Muscle of leg (tissue), 11 donors: Measurements from ENCODE around the gene DNAH11. TPM values are rescaled to one million over a fixed set of nuclear protein-coding genes. Genes with fewer than 3 reads are reported as not detected.

Experiments
- DNase-seq: peaks from one replicate; pipeline ENCODE4 v3.0.0; 2013
- H3K27ac ChIP-seq: one replicate; pipeline ENCODE4 v1.5.1; 2013; ENCODE audit warnings: mild to moderate bottlenecking, low read length, control low read depth
- H3K27me3 ChIP-seq: one replicate; pipeline ENCODE4 v1.6.1; 2013; ENCODE audit warnings: low read length; ENCODE audit not compliant: control insufficient read depth, insufficient read depth
- H3K36me3 ChIP-seq: one replicate; pipeline ENCODE4 v1.6.1; 2013; ENCODE audit warnings: low read length; ENCODE audit not compliant: control insufficient read depth, insufficient read depth
- H3K4me1 ChIP-seq: one replicate; pipeline ENCODE4 v1.6.1; 2013; ENCODE audit warnings: low read length; ENCODE audit not compliant: control insufficient read depth, insufficient read depth
- H3K4me3 ChIP-seq: one replicate; pipeline ENCODE4 v1.5.1; 2013; ENCODE audit warnings: low read length, control low read depth
- H3K9me3 ChIP-seq: replicated peaks from 2 replicates; pipeline ENCODE4 v1.6.1; 2013; ENCODE audit warnings: low read depth, low read length; ENCODE audit not compliant: control insufficient read depth
- WGBS: methylation state at CpG from one replicate; pipeline ENCODE4 v1.1.5; 2013; ENCODE audit warnings: missing lambda C conversion rate; ENCODE audit not compliant: insufficient coverage; 5-methylcytosine and 5-hydroxymethylcytosine counted together
- polyA plus RNA-seq, 8 donors: library from polyadenylated mRNA; unstranded; fragments of 120-200 nt; gene quantifications; one replicate each; pipeline versions ENCODE4 v1.2.1 to v1.2.3, GENCODE V29; 2013; ENCODE audit warnings: inconsistent platforms in 1 of 8, low replicate concordance in 1 of 8; ENCODE audit not compliant: insufficient read length in 8 of 8, insufficient read depth in 1 of 8
- total RNA-seq: library from RNA; stranded (reverse); fragments of 120-200 nt; gene quantifications from one replicate; pipeline ENCODE4 v1.2.4, GENCODE V29; 2013

Gene DNAH11
- total and polyA plus RNA-seq, 9 donors: 0.13 to 0.83 (median 0.54) TPM

DNA sequence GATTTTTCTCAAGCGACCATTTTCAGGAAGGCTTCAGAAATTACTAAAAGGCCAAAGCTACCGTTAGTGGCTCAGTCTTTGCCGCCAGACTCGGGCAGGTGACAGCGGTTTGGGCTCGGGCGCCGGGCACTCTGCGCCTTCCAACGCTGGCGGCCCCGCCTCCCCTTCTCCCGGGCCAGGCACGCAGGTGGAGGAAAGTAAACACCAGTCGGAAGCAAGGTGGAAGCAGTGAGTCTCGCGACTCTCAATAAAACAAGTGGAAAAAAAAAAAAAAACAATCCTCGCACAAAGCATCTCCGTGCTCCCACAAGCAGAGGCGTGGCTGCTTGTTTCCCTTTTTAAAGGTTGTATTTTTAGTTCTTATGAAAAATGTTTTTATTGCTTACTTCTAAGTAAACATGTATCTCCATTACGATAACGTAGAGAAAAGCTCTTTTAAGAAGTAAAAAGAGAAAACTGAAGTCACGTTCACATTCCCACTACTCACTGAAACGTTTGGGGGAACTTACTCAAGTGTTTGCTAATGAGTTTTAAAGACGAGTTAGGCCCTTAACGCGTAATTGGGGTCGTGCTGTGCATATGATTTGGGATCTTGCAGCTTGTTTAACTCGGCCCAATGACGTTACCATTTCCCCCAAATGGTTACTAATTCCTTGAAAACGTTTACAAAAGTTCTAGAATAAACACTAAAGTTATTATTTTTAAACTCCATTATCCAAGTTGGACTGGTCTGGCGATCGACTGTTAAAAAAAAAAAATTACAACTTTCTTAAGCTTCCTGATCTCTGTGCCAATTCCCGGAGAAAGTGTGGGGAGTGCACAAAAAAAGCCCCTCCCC, 402.0 kb downstream of the DNAH11 start:
- Histone ChIP-seq H3K9me3 (no peaks in the 10 kb centered on the region), H3K36me3 (no peaks in the 10 kb centered on the region), H3K4me1 (peaks cover 10% of the 10 kb centered on the region), H3K27ac (no peak overlapping the region), H3K4me3 (peak overlapping the region; percentile 88), H3K27me3 (no peaks in the 10 kb centered on the region)
- peak; percentile 80 for DNase-seq
- 3% methylated on average over 10 of the region's 34 CpGs for WGBS

DNA sequence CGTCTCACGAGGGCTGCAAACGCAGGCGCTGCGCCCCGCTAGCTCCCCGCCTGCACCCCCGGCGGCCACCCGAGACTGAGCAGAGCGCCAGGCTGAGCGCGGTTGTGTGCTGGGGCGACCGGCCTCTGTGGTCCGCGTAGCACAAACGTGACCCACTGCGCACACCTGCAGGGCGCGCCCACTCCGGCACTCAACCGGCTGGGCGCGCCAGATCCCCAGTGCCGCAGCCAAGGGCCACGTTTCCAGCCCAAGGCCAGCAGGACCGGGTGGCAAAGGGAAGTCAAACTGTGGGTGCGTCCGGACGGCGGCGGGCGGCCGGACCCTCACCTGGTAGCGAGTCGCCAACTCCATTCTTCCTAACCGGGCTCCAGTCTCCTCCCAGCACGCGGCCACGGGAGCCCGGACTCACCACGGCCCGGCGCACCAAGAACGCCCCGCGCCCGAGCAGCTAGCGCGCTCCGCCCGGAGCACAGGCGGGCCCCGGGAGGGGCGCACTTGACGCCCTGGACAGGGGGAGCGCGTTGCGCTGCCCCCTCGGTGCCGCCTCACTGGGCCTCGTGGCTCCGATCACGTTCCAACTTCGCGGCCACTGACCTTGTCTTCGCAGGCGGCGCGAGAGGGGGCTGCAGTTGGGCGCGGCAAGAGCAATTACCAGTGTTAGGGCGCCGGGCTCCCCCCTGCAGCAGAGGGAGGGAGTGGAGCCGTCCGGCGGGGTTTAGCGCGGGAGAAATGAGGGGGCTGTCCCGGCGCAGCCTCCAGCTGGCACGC, 402.8 kb downstream of the DNAH11 start, which contains the start of gene CDCA7L:
TSS of gene CDCA7L (minus strand) at position 446 of the 768 bp plus-strand sequence. CDS start at position 351, 95 bp downstream.
- DNase-seq: peak; percentile 85
- Histone ChIP-seq H3K27ac (peak within 1 kb of the TSS; percentile 71), H3K4me3 (peak within 1 kb of the TSS; percentile 88), H3K4me1 (peaks cover 10% of the 10 kb centered on the region), H3K9me3 (no peaks in the 10 kb centered on the region), H3K27me3 (no peaks in the 10 kb centered on the region), H3K36me3 (no peaks in the 10 kb centered on the region)
- under 1% methylated on average over 83 of the region's 83 CpGs for WGBS

DNA sequence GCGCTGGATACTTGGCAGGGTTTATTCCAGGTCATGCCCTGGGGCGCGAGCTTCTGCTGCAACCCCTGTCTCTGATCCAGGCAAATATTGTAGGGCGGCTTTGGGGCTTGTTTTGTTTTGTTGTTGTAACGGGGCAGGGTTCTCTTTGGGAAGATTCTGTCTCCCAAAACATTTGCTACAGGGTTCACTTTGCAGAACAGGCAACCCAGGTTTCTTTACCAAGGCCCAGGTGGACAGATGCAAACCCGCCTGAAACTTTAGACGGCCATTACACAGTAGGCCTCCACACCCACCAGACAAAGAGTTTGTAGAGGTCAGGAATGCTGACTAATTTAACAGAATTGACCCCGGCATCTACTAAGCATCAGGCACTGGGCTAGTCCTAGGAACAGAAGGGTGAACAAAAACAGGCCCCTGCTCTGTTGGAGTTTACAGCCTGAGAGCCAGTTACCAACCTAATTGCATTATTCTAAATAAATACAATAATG, 403.4 kb downstream of the DNAH11 start:
- peak overlapping the region; percentile 88 for H3K4me3 ChIP-seq
- no peak for DNase-seq
- WGBS: 21% methylated on average over 5 of the region's 8 CpGs
- no peaks in the 10 kb centered on the region for H3K9me3 ChIP-seq
- no peaks in the 10 kb centered on the region for H3K27me3 ChIP-seq
- H3K4me1 ChIP-seq: peaks cover 10% of the 10 kb centered on the region
- H3K27ac ChIP-seq: peak overlapping the region; percentile 71
- no peaks in the 10 kb centered on the region for H3K36me3 ChIP-seq

DNA sequence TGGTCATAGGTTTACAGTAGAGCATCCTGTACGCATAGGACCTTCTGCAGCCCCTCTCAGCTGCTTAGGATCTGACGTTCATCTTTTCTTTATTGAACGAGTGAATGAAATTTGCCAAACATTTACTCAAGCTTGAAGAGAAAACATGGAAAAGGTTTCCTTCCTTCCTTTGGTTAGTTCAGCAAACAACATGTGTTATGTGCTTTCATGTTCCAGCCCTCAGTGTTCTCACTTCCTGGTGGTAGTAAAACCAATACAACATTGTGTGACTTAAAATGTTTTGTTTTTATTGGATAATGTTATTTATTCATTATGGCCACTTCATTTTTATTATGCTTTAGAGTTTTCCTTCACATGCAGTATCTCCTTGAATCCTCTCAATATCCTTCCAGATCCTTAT, 404.2 kb downstream of the DNAH11 start:
- Histone ChIP-seq H3K4me3 (no peak overlapping the region), H3K36me3 (no peaks in the 10 kb centered on the region), H3K27me3 (no peaks in the 10 kb centered on the region), H3K27ac (no peak overlapping the region), H3K9me3 (no peaks in the 10 kb centered on the region), H3K4me1 (peaks cover 10% of the 10 kb centered on the region)
- DNase-seq: no peak
- WGBS: 42% methylated on average over 2 of the region's 3 CpGs

DNA sequence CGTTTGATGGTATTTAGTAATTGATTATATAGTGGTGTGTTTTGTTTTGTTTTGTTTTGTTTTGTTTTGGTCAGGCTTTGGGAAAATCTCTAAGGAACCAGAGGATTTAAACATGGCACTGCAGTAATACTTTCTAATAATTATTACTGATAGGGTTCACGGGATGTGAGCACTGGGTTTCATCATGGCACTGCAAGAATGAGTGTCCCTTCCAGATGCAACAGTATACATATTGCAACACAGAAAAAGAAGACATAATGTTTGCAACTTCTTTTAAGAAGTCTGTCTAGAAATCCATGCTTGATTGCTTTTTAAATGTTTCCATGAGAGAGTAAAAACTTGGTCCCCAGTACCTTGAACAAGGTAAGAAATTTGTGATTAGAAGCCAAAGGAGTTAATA, 405.1 kb downstream of the DNAH11 start:
- no CpG with 5 or more reads among the region's 2 CpGs for WGBS

DNA sequence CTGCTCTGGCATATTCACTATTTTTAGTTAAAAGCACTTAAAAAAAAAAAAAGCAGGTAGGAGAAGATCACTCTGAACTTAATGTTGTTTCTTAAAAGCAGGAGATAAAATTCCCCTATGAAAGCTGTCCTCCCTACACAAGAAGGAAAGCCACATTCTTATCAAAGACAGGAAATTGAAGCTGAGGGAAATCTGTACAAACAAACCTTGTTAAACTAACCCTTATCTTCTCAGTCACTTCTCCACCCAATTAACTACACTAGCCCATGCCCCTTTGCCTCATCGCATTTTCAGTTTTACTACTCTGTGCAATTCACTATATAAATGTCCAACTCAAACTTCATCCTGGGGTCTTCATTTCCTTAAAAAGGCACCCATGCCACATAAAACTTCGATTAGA, 405.5 kb downstream of the DNAH11 start:
- Histone ChIP-seq H3K27ac (no peak overlapping the region), H3K9me3 (no peaks in the 10 kb centered on the region), H3K4me3 (no peak overlapping the region), H3K4me1 (peaks cover 10% of the 10 kb centered on the region), H3K36me3 (no peaks in the 10 kb centered on the region), H3K27me3 (no peaks in the 10 kb centered on the region)
- 64% methylated on average over 1 of the region's 2 CpGs for WGBS
- no peak for DNase-seq

More for the DNA sequence above, 405.1 kb downstream of the DNAH11 start:
- no peak for DNase-seq
- H3K4me3 ChIP-seq: no peak overlapping the region
- H3K27ac ChIP-seq: no peak overlapping the region
- H3K36me3 ChIP-seq: no peaks in the 10 kb centered on the region
- peaks cover 10% of the 10 kb centered on the region for H3K4me1 ChIP-seq
- no peaks in the 10 kb centered on the region for H3K27me3 ChIP-seq
- no peaks in the 10 kb centered on the region for H3K9me3 ChIP-seq

DNA sequence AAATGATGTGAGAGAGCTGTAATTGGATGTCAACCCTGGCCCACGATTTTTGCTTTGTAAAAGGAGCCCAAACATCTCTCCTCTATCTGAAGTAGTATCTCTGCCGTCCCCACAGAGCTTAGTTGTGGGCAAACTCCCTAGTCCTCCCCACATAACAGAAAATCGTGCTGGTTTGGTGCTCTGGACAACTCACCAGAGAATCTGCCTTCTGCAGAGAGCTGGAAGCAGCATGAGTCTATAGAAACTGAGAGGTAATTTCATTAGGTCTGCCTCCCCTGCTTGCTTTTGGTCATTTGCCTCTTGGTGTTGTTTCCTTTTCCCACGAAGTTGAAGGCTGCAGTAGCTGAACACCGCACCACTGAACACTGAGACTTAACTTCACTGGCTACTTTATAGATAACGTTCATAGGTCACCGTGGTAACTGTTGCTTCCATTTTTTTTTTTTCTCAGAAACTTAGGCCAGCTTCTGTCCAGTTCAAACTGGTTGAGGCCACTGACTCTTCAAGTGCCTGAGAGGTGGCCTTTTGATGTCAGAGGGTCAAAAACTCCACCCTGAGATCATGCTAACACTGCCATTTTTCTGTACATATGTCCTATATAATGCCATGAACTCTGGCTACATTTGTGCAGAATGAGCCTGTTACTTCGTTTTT, 406.2 kb downstream of the DNAH11 start:
- Histone ChIP-seq H3K36me3 (no peaks in the 10 kb centered on the region), H3K4me1 (peaks cover 10% of the 10 kb centered on the region), H3K9me3 (no peaks in the 10 kb centered on the region), H3K27me3 (no peaks in the 10 kb centered on the region), H3K27ac (no peak overlapping the region), H3K4me3 (no peak overlapping the region)
- no peak for DNase-seq
- 35% methylated on average over 5 of the region's 8 CpGs for WGBS

Other genes with a start within 250 kb of the DNAH11 start
- gene SP4, start 115.0 kb upstream of the DNAH11 start, total RNA-seq: 8.3 TPM
- gene SP4, start 115.0 kb upstream of the DNAH11 start, polyA plus RNA-seq: 1 to 10 TPM; 4.2 to 7.5 (median 6.1) TPM